SHP77 (cell line): ENCODE data around the gene RNLS.
"Not testable (repeated sequence)": the region's sequence is repeated elsewhere in the genome, so short reads cannot be mapped to it uniquely, and the experiment has no call there.

Experiments used
- DNase-seq, 2 experiments: peaks; one replicate each; lab custom pipeline; 2025; lab: John Stamatoyannopoulos, UW

RNLS gene

GRCh38 chr10:88343761-88344484 lies 239.2 kb downstream of the RNLS start:
- DNase-seq = no peak

GRCh38 chr10:88342733-88343310 lies 240.3 kb downstream of the RNLS start:
- no peak for DNase-seq

GRCh38 chr10:88337134-88337533 lies 246.0 kb downstream of the RNLS start:
- no peak for DNase-seq

- no peak for DNase-seq
These were observed 246.8 kb downstream of the RNLS start for GRCh38 chr10:88336334-88336733.

- no peak for DNase-seq
These were observed 249.9 kb downstream of the RNLS start for GRCh38 chr10:88333248-88333630.

- no peak for DNase-seq
These were observed 250.4 kb downstream of the RNLS start for GRCh38 chr10:88332503-88333247.

- no peak for DNase-seq
These were observed 252.9 kb downstream of the RNLS start for GRCh38 chr10:88330174-88330573.

- DNase-seq = no peak
These were observed 260.6 kb downstream of the RNLS start for GRCh38 chr10:88322324-88323063.

GRCh38 chr10:88319960-88320517 lies 263.1 kb downstream of the RNLS start:
- no peak for DNase-seq

- no peak for DNase-seq
These were observed 264.3 kb downstream of the RNLS start for GRCh38 chr10:88318803-88319202.

GRCh38 chr10:88317099-88317498 lies 266.0 kb downstream of the RNLS start:
- DNase-seq = no peak

GRCh38 chr10:88316292-88316861 lies 266.7 kb downstream of the RNLS start:
- no peak for DNase-seq

GRCh38 chr10:88315755-88316154 lies 267.4 kb downstream of the RNLS start:
- no peak for DNase-seq

GRCh38 chr10:88314362-88314761 lies 268.8 kb downstream of the RNLS start:
- no peak for DNase-seq

GRCh38 chr10:88313878-88314277 lies 269.2 kb downstream of the RNLS start:
- DNase-seq = no peak

- no peak for DNase-seq
These were observed 270.3 kb downstream of the RNLS start for GRCh38 chr10:88312855-88313254.

GRCh38 chr10:88311264-88311663 lies 271.9 kb downstream of the RNLS start:
- no peak for DNase-seq

- no peak for DNase-seq
These were observed 273.8 kb downstream of the RNLS start for GRCh38 chr10:88309365-88309764.

GRCh38 chr10:88308361-88308760 lies 274.8 kb downstream of the RNLS start:
- not testable (repeated sequence) for DNase-seq

- DNase-seq = no peak
These were observed 283.3 kb downstream of the RNLS start for GRCh38 chr10:88299787-88300186.

- DNase-seq = no peak
These were observed 286.0 kb downstream of the RNLS start for GRCh38 chr10:88297103-88297502.
